ENCODE results near the gene BCAS4. TPM values are rescaled to one million over a fixed set of nuclear protein-coding genes. Genes with fewer than 3 reads are reported as not detected.

The BCAS4 gene
- total RNA-seq, 1 donor: 2.7 TPM

DNA sequence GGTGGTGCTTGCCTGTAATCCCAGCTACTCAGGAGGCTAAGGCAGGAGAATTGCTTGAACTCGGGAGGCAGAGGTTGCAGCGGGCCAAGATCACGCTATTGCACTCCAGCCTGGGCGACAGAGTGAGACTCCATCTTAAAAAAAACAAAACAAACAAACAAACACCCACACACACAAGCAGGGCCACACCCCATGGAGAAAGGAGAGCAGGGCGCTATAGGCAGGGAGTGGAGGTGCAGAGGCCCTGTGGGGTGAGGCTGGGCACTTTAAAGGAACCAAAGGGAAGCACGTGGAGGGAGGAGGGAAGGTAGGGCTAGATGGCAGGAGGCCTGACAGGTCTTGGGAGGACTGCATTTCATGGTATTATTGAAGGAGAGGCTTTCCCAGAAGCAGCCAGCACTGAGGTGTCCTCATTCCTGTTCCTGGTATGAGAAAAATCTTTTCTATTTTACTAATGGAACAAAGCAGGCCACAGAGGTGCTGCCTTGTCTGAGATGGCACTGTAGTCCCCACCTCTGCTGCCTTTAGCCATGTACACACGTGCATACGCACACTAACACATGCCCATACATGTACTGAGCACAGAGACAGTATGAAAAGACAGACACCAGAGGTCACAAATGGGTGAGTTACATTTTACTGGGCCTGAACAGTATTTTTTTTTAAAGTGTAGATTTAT lies 44.0 kb downstream of the BCAS4 start:
- DNase-seq (ENCODE audit: low read depth): no peak
- TF ChIP-seq CTCF (IDR thresholded peaks at IDR 0.05; ENCODE audit: insufficient read depth, low read length): no peak
- H3K4me3 ChIP-seq (ENCODE audit: low read depth, low read length): no peak overlapping the region

- DNase-seq (ENCODE audit: low read depth): no peak
- H3K4me3 ChIP-seq (ENCODE audit: low read depth, low read length): no peak overlapping the region
- TF ChIP-seq CTCF (IDR thresholded peaks at IDR 0.05; ENCODE audit: insufficient read depth, low read length): no peak
Observed at GRCh38 chr20:50842821-50843220, 48.0 kb downstream of the BCAS4 start.

- TF ChIP-seq CTCF (IDR thresholded peaks at IDR 0.05; ENCODE audit: insufficient read depth, low read length): no peak
- no peak overlapping the region for H3K4me3 ChIP-seq (ENCODE audit: low read depth, low read length)
- DNase-seq (ENCODE audit: low read depth): no peak
Observed at GRCh38 chr20:50843331-50844276, 48.7 kb downstream of the BCAS4 start.

DNA sequence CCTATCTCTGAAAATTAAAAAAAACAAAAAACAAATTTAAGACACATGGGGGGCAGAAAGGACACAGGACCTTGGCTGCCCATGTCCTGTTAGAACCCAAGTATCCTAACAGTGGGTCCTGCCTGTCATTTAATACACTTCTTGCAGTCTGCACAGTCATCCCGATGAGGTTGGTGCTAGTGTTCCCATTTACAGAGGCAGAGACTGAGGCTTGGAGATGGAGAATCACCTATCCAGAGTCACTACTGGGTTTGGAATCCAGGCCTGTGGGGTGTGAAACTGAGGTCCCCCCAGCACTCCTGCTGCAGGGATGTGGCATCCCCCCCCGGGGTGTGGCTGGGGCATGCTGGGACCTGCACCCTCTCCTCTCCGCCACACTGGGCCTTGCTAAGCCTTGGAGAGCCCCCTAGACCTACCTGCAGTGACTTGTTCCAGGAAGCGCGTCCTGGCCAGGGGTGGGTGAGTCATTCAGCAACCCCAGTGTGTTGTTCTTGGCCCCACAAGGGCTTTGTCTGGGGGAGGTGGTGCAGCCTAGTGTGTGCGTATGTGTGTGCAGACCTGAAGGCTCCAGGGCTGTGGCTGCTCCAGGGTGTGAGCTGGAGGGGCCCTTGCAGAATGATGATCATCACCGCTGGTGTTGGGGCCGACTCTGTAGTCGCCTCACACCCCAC lies 49.7 kb downstream of the BCAS4 start:
- TF ChIP-seq CTCF (IDR thresholded peaks at IDR 0.05; ENCODE audit: insufficient read depth, low read length): no peak
- peak; percentile 80 for DNase-seq (ENCODE audit: low read depth)
- no peak overlapping the region for H3K4me3 ChIP-seq (ENCODE audit: low read depth, low read length)

DNA sequence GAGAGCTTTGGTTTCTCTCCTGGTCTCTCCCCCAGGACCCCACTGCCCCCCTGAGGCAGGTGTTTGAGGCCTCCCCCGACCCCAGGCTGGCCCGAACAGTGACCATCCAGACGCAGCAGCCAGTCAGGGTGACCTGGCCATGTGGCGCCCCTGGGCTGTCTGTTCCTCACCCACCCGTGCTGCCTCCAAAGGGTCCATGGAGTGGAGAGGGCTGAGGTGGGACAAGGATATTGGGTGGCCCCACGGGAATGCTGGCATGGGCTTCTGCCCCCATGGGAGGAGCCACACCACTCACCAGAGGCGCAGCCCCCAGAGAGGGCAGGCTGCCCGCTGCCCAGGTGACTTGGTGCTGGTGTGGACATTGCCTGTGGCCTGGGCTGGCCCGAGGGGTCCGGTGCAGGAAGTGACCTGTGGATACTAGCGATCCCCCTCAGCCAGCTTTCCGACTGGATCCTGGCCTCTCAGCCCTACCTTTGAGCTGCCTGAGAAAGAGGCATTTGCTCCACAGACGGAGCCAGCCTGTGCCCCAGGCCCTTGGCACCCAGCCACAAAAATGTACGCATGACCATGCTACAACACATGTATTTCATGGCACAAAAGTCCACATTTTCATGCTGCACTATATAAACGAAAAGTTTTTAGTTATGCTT lies 50.8 kb downstream of the BCAS4 start:
- H3K4me3 ChIP-seq (ENCODE audit: low read depth, low read length): no peak overlapping the region
- no peak for TF ChIP-seq CTCF (IDR thresholded peaks at IDR 0.05; ENCODE audit: insufficient read depth, low read length)
- DNase-seq (ENCODE audit: low read depth): no peak

DNA sequence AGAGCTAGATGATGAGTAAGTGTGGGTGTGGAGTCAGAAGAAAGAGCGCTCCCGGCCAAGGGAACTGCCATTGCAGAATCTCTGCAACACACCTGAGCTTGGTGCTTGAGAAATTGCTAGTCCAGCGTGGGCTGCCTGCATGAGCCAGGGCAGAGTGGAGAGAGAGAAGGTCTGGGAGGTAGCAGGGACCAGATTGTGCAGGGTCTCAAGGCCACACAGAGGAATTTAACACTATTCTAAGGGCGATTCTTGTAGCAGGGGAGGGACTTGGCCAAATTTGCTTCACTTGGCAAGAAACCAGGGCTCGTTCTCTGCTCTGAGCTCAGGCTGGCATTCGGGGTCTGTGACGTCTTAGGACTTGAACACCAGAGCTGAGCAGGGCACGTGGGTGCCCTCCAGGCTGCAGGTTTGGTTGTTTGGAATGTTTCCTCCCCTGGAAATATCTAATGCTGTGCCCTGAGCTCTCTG lies 53.5 kb downstream of the BCAS4 start:
- peak; percentile 52 for DNase-seq (ENCODE audit: low read depth)
- no peak overlapping the region for H3K4me3 ChIP-seq (ENCODE audit: low read depth, low read length)
- TF ChIP-seq CTCF (IDR thresholded peaks at IDR 0.05; ENCODE audit: insufficient read depth, low read length): no peak

All from fibroblast of the aortic adventitia (primary cell).